Caco-2 (cell line): ENCODE measurements around the gene MAML2. TPM values are rescaled to one million over a fixed set of nuclear protein-coding genes. Genes with fewer than 3 reads are reported as not detected.

Source experiments
- BruUV-seq: library from RNA; stranded (reverse); fragments of 400-500 nt; replicated peaks from 2 replicates; lab custom pipeline; 2021; lab: Mats Ljungman, UMichigan
- CTCF ChIA-PET: fragments of 300-600 bp; sonication (Branson Sonifier 250); formaldehyde crosslinking; loops from one replicate; lab custom pipeline; 2022; ENCODE audit warnings: antibody characterized with exemption; lab: Charles Lee
- POLR2A ChIA-PET: fragments of 300-600 bp; sonication (Branson Sonifier 250); formaldehyde crosslinking; loops from one replicate; lab custom pipeline; 2022; ENCODE audit warnings: antibody characterized with exemption; lab: Charles Lee
- DNase-seq, 2 experiments: peaks; one replicate each; pipeline versions ENCODE4 v3.0.0 to v3.0.0-alpha.2; 2020 to 2022
- H3K27me3 ChIP-seq: replicated peaks from 2 replicates; pipeline ENCODE4 v1.6.0; 2011; ENCODE audit warnings: low read length; ENCODE audit not compliant: control insufficient read depth, insufficient read depth
- H3K36me3 ChIP-seq: 2 replicates; pipeline ENCODE4 v1.5.1; 2011; ENCODE audit warnings: low read length; ENCODE audit not compliant: control insufficient read depth, insufficient read depth
- H3K4me1 ChIP-seq: fragments of 250-450 bp; sonication (Bioruptor Pico); 2 replicates; pipeline ENCODE4 v1.5.1; 2020; ENCODE audit warnings: mild to moderate bottlenecking
- H3K4me3 ChIP-seq: 2 replicates; pipeline ENCODE4 v1.5.1; 2011; ENCODE audit warnings: low read depth, mild to moderate bottlenecking, control low read depth, low read length
- H3K9me3 ChIP-seq: fragments of 250-450 bp; sonication (Bioruptor Pico); 2 replicates; pipeline ENCODE4 v1.5.1; 2020; ENCODE audit warnings: mild to moderate bottlenecking, moderate library complexity
- H3K27ac Mint-ChIP-seq: one replicate; pipeline ENCODE4 v1.8.0; 2022; ENCODE audit warnings: mixed read lengths; ENCODE audit not compliant: unreplicated experiment
- H3K27me3 Mint-ChIP-seq: one replicate; pipeline ENCODE4 v1.8.0; 2022; ENCODE audit warnings: mixed read lengths; ENCODE audit not compliant: insufficient read depth, unreplicated experiment
- H3K36me3 Mint-ChIP-seq: one replicate; pipeline ENCODE4 v1.8.0; 2022; ENCODE audit warnings: mild to moderate bottlenecking, mixed read lengths; ENCODE audit not compliant: insufficient read depth, unreplicated experiment
- H3K4me1 Mint-ChIP-seq: one replicate; pipeline ENCODE4 v1.8.0; 2022; ENCODE audit warnings: low read depth, mixed read lengths; ENCODE audit not compliant: unreplicated experiment
- H3K4me3 Mint-ChIP-seq: one replicate; pipeline ENCODE4 v1.8.0; 2022; ENCODE audit warnings: mild to moderate bottlenecking, moderate library complexity, mixed read lengths; ENCODE audit not compliant: unreplicated experiment
- H3K9me3 Mint-ChIP-seq: one replicate; pipeline ENCODE4 v1.8.0; 2022; ENCODE audit warnings: mixed read lengths; ENCODE audit not compliant: unreplicated experiment
- intact Hi-C: fragments of 100-400 bp; cut with micrococcal nuclease; formaldehyde crosslinking; loops from one replicate; pipeline ENCODE4 v1.10.0; 2022; ENCODE audit not compliant: unreplicated experiment
- total RNA-seq: library from RNA; stranded (reverse); gene quantifications from 2 replicates; pipeline ENCODE4 v1.2.3, GENCODE V29; 2022
- TF ChIP-seq, protein P1 (sequence below), 2 experiments: fragments of 200-600 bp in 1 of 2; IDR thresholded peaks; 1 replicate in 1 of 2; 2 replicates in 1 of 2; pipeline versions ENCODE4 v1.5.1 to v1.8.0; 2011 to 2022; ENCODE audit warnings: antibody characterized with exemption in 1 of 2, control low read depth in 1 of 2, inconsistent platforms in 1 of 2, low read depth in 1 of 2, low read length in 1 of 2, mild to moderate bottlenecking in 1 of 2, moderate library complexity in 1 of 2; ENCODE audit not compliant: insufficient read depth in 1 of 2, severe bottlenecking in 1 of 2, unreplicated experiment in 1 of 2

The MAML2 gene
- total RNA-seq, 1 experiment from 2014 or later = 11.5 TPM

DNA sequence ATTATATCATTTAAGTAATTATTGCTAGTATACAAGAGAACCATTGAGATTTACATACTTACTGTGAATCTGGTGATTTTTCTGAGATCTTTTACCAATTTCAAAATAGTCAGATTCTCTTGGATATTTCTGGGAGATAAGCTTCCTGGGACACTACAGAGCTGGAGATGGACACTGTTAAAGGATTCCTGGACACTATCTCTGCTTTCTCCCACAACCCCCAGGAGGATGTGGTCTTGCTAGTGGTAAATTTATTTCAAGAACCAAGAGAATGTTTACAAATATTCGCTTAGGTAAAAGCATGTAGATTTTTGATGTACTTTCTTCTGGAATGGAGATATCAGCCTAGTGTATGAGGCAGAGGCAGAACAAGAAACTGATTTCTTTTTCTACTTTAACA, 33.8 kb upstream of the MAML2 start:
- no peak overlapping the region for H3K4me3 Mint-ChIP-seq
- no peaks in the 10 kb centered on the region for H3K9me3 Mint-ChIP-seq
- no peaks in the 10 kb centered on the region for H3K36me3 ChIP-seq
- H3K27me3 ChIP-seq = no peaks in the 10 kb centered on the region
- H3K4me1 Mint-ChIP-seq = no peaks in the 10 kb centered on the region
- no peak overlapping the region for H3K27ac Mint-ChIP-seq
- no peak for DNase-seq
- no TSS peak for BruUV-seq
- no peak overlapping the region for H3K4me3 ChIP-seq
- ChIA-PET POLR2A (no interaction called here), CTCF (no interaction called here)
- peaks cover 13% of the 10 kb centered on the region for H3K36me3 Mint-ChIP-seq
- no peaks in the 10 kb centered on the region for H3K9me3 ChIP-seq
- TF ChIP-seq, protein P1, sequence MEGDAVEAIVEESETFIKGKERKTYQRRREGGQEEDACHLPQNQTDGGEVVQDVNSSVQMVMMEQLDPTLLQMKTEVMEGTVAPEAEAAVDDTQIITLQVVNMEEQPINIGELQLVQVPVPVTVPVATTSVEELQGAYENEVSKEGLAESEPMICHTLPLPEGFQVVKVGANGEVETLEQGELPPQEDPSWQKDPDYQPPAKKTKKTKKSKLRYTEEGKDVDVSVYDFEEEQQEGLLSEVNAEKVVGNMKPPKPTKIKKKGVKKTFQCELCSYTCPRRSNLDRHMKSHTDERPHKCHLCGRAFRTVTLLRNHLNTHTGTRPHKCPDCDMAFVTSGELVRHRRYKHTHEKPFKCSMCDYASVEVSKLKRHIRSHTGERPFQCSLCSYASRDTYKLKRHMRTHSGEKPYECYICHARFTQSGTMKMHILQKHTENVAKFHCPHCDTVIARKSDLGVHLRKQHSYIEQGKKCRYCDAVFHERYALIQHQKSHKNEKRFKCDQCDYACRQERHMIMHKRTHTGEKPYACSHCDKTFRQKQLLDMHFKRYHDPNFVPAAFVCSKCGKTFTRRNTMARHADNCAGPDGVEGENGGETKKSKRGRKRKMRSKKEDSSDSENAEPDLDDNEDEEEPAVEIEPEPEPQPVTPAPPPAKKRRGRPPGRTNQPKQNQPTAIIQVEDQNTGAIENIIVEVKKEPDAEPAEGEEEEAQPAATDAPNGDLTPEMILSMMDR (IDR thresholded peaks at IDR 0.05; ENCODE audit: insufficient read depth in 1 of 2, low read depth in 1 of 2, low read length in 1 of 2, severe bottlenecking in 1 of 2, unreplicated experiment in 1 of 2) = no peak
- no peaks in the 10 kb centered on the region for H3K27me3 Mint-ChIP-seq
- intact Hi-C loops = no loop called here
- H3K4me1 ChIP-seq = no peaks in the 10 kb centered on the region

DNA sequence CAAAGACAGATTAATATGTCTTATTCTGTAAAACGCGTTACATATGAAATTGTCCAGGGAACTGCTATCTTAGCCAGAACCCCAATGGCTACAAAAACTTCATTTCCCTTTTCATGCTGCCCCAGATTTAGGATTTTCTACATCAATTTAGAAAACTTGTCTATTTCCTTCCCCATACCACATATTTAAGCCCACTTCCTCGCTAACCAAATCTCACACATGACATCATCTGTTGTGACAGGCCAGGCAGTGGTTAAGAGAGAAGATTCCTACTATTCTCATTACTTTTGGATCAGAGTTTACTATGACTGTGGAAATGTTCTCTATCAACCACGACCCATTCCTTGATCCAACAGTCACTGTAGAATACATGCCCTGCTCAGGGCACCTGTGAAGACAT, 30.8 kb upstream of the MAML2 start:
- Mint-ChIP-seq H3K9me3 (no peaks in the 10 kb centered on the region), H3K4me3 (no peak overlapping the region), H3K27ac (no peak overlapping the region), H3K27me3 (no peaks in the 10 kb centered on the region), H3K36me3 (peaks cover 9% of the 10 kb centered on the region), H3K4me1 (no peaks in the 10 kb centered on the region)
- TF ChIP-seq, protein P1 (IDR thresholded peaks at IDR 0.05; ENCODE audit: insufficient read depth in 1 of 2, low read depth in 1 of 2, low read length in 1 of 2, severe bottlenecking in 1 of 2, unreplicated experiment in 1 of 2) = no peak
- intact Hi-C loops = no loop called here
- H3K27me3 ChIP-seq = no peaks in the 10 kb centered on the region
- no TSS peak for BruUV-seq
- ChIA-PET POLR2A (no interaction called here), CTCF (no interaction called here)
- no peaks in the 10 kb centered on the region for H3K36me3 ChIP-seq
- no peaks in the 10 kb centered on the region for H3K4me1 ChIP-seq
- no peak overlapping the region for H3K4me3 ChIP-seq
- H3K9me3 ChIP-seq = no peaks in the 10 kb centered on the region
- DNase-seq = no peak

DNA sequence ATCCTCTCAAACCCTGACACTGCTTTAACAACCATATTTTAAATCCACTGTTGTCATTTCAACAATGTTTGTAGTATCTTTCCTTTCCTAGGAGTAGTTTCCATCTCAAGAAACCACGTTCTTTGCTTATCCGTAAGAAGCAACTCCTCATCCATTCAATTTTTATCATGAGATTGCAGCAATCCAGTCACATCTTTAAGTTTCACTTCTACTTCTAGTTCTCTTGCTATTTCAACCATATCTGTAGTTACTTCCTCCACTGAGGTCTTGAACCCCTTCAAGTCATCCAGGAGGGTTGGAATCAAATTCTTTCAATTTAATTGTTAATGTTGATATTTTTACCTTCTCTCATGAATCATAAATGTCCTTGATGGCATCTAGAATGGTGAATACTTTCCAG, 24.3 kb upstream of the MAML2 start:
- TF ChIP-seq, protein P1 (IDR thresholded peaks at IDR 0.05; ENCODE audit: insufficient read depth in 1 of 2, low read depth in 1 of 2, low read length in 1 of 2, severe bottlenecking in 1 of 2, unreplicated experiment in 1 of 2) = no peak
- H3K27me3 Mint-ChIP-seq = no peaks in the 10 kb centered on the region
- ChIA-PET POLR2A (no interaction called here), CTCF (no interaction called here)
- DNase-seq = no peak
- intact Hi-C loops = no loop called here
- no peak overlapping the region for H3K4me3 Mint-ChIP-seq
- H3K36me3 Mint-ChIP-seq = peaks cover 5% of the 10 kb centered on the region
- Histone ChIP-seq H3K4me1 (no peaks in the 10 kb centered on the region), H3K36me3 (peaks cover 2% of the 10 kb centered on the region), H3K27me3 (no peaks in the 10 kb centered on the region), H3K9me3 (no peaks in the 10 kb centered on the region), H3K4me3 (no peak overlapping the region)
- H3K4me1 Mint-ChIP-seq = no peaks in the 10 kb centered on the region
- H3K9me3 Mint-ChIP-seq = no peaks in the 10 kb centered on the region
- no TSS peak for BruUV-seq
- H3K27ac Mint-ChIP-seq = no peak overlapping the region
